CD4-positive, alpha-beta T cell (primary cell): Measurements from ENCODE around the gene CDHR3. TPM values are rescaled to one million over a fixed set of nuclear protein-coding genes. Genes with fewer than 3 reads are reported as not detected.

Source experiments
- ATAC-seq: fragments of 200-7000 bp; cut with Tn5 transposase; one replicate; pipeline ENCODE4 v1.10.0; 2022; ENCODE audit warnings: mild to moderate bottlenecking; ENCODE audit not compliant: poor library complexity
- CTCF ChIA-PET: fragments of 350-600 bp; sonication (Branson Sonifier 250); formaldehyde crosslinking; loops from one replicate; lab custom pipeline; 2021; ENCODE audit warnings: antibody characterized with exemption, inconsistent platforms; lab: Charles Lee
- POLR2A ChIA-PET: fragments of 350-600 bp; sonication (Branson Sonifier 250); formaldehyde crosslinking; loops from one replicate; lab custom pipeline; 2021; ENCODE audit warnings: antibody characterized with exemption, inconsistent platforms; lab: Charles Lee
- DNase-seq, 14 experiments: peaks; one replicate each; pipeline ENCODE4 v3.0.0-alpha.2; 2013 to 2020; ENCODE audit warnings: mixed read lengths in 2 of 14
- H3K27ac ChIP-seq, 2 donors: one replicate each; pipeline versions ENCODE4 v1.5.1 to v1.7.0; 2013; ENCODE audit warnings: low read length in 2 of 2, low read depth in 1 of 2, mild to moderate bottlenecking in 1 of 2
- H3K27me3 ChIP-seq, 2 experiments: 1 replicate in 1 of 2; 2 replicates in 1 of 2; pipeline versions ENCODE4 v1.6.1 to v1.7.0; 2013; ENCODE audit warnings: low read length in 2 of 2, control low read depth in 1 of 2, mild to moderate bottlenecking in 1 of 2, moderate library complexity in 1 of 2; ENCODE audit not compliant: insufficient read depth in 2 of 2, control insufficient read depth in 1 of 2
- H3K36me3 ChIP-seq: one replicate; pipeline ENCODE4 v1.6.1; 2013; ENCODE audit warnings: low read length, control low read depth; ENCODE audit not compliant: insufficient read depth
- H3K4me1 ChIP-seq: one replicate; pipeline ENCODE4 v1.6.1; 2013; ENCODE audit warnings: low read length, control low read depth; ENCODE audit not compliant: insufficient read depth
- H3K4me3 ChIP-seq: one replicate; pipeline ENCODE4 v1.5.1; 2013; ENCODE audit warnings: mild to moderate bottlenecking, low read length, moderate library complexity
- H3K9me3 ChIP-seq, 2 experiments: 1 replicate in 1 of 2; 2 replicates in 1 of 2; pipeline versions ENCODE4 v1.6.1 to v1.7.0; 2013; ENCODE audit warnings: low read length in 2 of 2, mild to moderate bottlenecking in 2 of 2, control low read depth in 1 of 2, moderate library complexity in 1 of 2; ENCODE audit not compliant: control insufficient read depth in 1 of 2, insufficient read depth in 1 of 2
- H3K27ac Mint-ChIP-seq: one replicate; pipeline ENCODE4 v1.8.0; 2020; ENCODE audit warnings: mixed read lengths
- H3K27me3 Mint-ChIP-seq: one replicate; pipeline ENCODE4 v1.8.0; 2021; ENCODE audit warnings: mixed read lengths
- H3K36me3 Mint-ChIP-seq: one replicate; pipeline ENCODE4 v1.8.0; 2021; ENCODE audit warnings: low read depth, mixed read lengths
- H3K4me1 Mint-ChIP-seq: one replicate; pipeline ENCODE4 v1.8.0; 2021; ENCODE audit warnings: low read depth, mixed read lengths
- H3K4me3 Mint-ChIP-seq: one replicate; pipeline ENCODE4 v1.8.0; 2020; ENCODE audit warnings: mild to moderate bottlenecking, mixed read lengths
- H3K9me3 Mint-ChIP-seq: one replicate; pipeline ENCODE4 v1.8.0; 2020; ENCODE audit warnings: mixed read lengths
- CTCF ChIP-seq: fragments of 200-600 bp; IDR thresholded peaks from one replicate; pipeline ENCODE4 v1.8.0; 2022; ENCODE audit warnings: antibody characterized with exemption, mild to moderate bottlenecking
- intact Hi-C, 2 experiments: fragments of 100-400 bp; cut with DNase I in 1 of 2; cut with micrococcal nuclease in 1 of 2; formaldehyde crosslinking; loops; one replicate each; pipeline versions ENCODE4 v1.15.1 to v1.9.0; 2023 to 2025; cut with DNase I, micrococcal nuclease
- total RNA-seq, 174 experiments: library from RNA in 2 of 174; stranded (reverse) in 2 of 174; gene quantifications; one replicate each; pipeline ENCODE4 v1.2.3 and lab custom pipeline; 2021 to 2026

The CDHR3 gene
- total RNA-seq, 2 experiments from 2014 or later, result 10.3 to 12.2 TPM

GRCh38 chr7:106062521-106062931, 99.5 kb downstream of the CDHR3 start:
- Histone ChIP-seq H3K4me3 (no peak overlapping the region), H3K27me3 (no peaks in the 10 kb centered on the region), H3K9me3 (no peaks in the 10 kb centered on the region), H3K27ac (no peak overlapping the region), H3K36me3 (no peaks in the 10 kb centered on the region), H3K4me1 (peaks cover 10% of the 10 kb centered on the region)
- Mint-ChIP-seq H3K36me3 (no peaks in the 10 kb centered on the region), H3K27me3 (no peaks in the 10 kb centered on the region), H3K27ac (no peak overlapping the region), H3K4me1 (peaks cover 25% of the 10 kb centered on the region), H3K9me3 (no peaks in the 10 kb centered on the region), H3K4me3 (no peak overlapping the region)
- DNase-seq (no peak), ATAC-seq (no peak)
- CTCF ChIA-PET, result no interaction called here
- intact Hi-C loops, result no loop called here
- TF ChIP-seq CTCF, result no peak
- POLR2A ChIA-PET, result no interaction called here

GRCh38 chr7:106063024-106063423, 100.0 kb downstream of the CDHR3 start:
- intact Hi-C loops, result no loop called here
- no peaks in the 10 kb centered on the region for H3K36me3 ChIP-seq
- DNase-seq (no peak), ATAC-seq (no peak)
- no peaks in the 10 kb centered on the region for H3K9me3 ChIP-seq
- no peak overlapping the region for H3K4me3 Mint-ChIP-seq
- no peaks in the 10 kb centered on the region for H3K27me3 ChIP-seq
- H3K4me1 Mint-ChIP-seq, result peaks cover 20% of the 10 kb centered on the region
- no peaks in the 10 kb centered on the region for H3K27me3 Mint-ChIP-seq
- no peaks in the 10 kb centered on the region for H3K36me3 Mint-ChIP-seq
- H3K4me3 ChIP-seq, result no peak overlapping the region
- H3K27ac Mint-ChIP-seq, result no peak overlapping the region
- H3K4me1 ChIP-seq, result peaks cover 7% of the 10 kb centered on the region
- ChIA-PET CTCF (no interaction called here), POLR2A (no interaction called here)
- no peak for TF ChIP-seq CTCF
- H3K27ac ChIP-seq, result no peak overlapping the region
- H3K9me3 Mint-ChIP-seq, result no peaks in the 10 kb centered on the region

GRCh38 chr7:106063692-106064091, 100.6 kb downstream of the CDHR3 start:
- ChIA-PET POLR2A (no interaction called here), CTCF (no interaction called here)
- no peaks in the 10 kb centered on the region for H3K27me3 ChIP-seq
- no peak overlapping the region for H3K4me3 Mint-ChIP-seq
- TF ChIP-seq CTCF, result no peak
- ATAC-seq (no peak), DNase-seq (no peak)
- H3K36me3 ChIP-seq, result no peaks in the 10 kb centered on the region
- H3K27me3 Mint-ChIP-seq, result no peaks in the 10 kb centered on the region
- no peaks in the 10 kb centered on the region for H3K9me3 ChIP-seq
- no peaks in the 10 kb centered on the region for H3K9me3 Mint-ChIP-seq
- H3K4me1 ChIP-seq, result peaks cover under 1% of the 10 kb centered on the region
- intact Hi-C loops, result no loop called here
- H3K4me1 Mint-ChIP-seq, result peaks cover 17% of the 10 kb centered on the region
- no peak overlapping the region for H3K4me3 ChIP-seq
- no peak overlapping the region for H3K27ac Mint-ChIP-seq
- H3K36me3 Mint-ChIP-seq, result no peaks in the 10 kb centered on the region
- H3K27ac ChIP-seq, result no peak overlapping the region
